DND-41 (cell line): ENCODE measurements around the gene PCK1.

ENCODE experiments used
- ATAC-seq: fragments of 200-7000 bp; cut with Tn5 transposase; 3 replicates; pipeline ENCODE4 v1.9.1; 2021; ENCODE audit warnings: low read depth; ENCODE audit not compliant: insufficient read depth
- DNase-seq: peaks from one replicate; pipeline ENCODE4 v3.0.0-alpha.2; 2020
- H2AFZ ChIP-seq: 2 replicates; pipeline ENCODE4 v1.6.0; 2012; ENCODE audit warnings: low read depth, low read length
- H3K27ac ChIP-seq: 2 replicates; pipeline ENCODE4 v1.5.1; 2012; ENCODE audit warnings: low read length, inconsistent platforms
- H3K27me3 ChIP-seq: fragments of 200-600 bp; sonication (generic); 2 replicates; pipeline ENCODE4 v1.6.0; 2012; ENCODE audit warnings: low read length, mild to moderate bottlenecking, inconsistent platforms; ENCODE audit not compliant: insufficient read depth, poor library complexity
- H3K36me3 ChIP-seq: 2 replicates; pipeline ENCODE4 v1.5.1; 2012; ENCODE audit warnings: low read length, inconsistent platforms; ENCODE audit not compliant: insufficient read depth
- H3K4me1 ChIP-seq: 2 replicates; pipeline ENCODE4 v1.5.1; 2012; ENCODE audit warnings: mild to moderate bottlenecking, low read length; ENCODE audit not compliant: insufficient read depth
- H3K4me2 ChIP-seq: 2 replicates; pipeline ENCODE4 v1.6.0; 2012; ENCODE audit warnings: mild to moderate bottlenecking, moderate library complexity, low read length, inconsistent platforms; ENCODE audit not compliant: insufficient read depth
- H3K4me3 ChIP-seq, 2 experiments: fragments of 200-600 bp in 1 of 2; shearing (Covaris generic) in 1 of 2; 2 replicates each; pipeline ENCODE4 v1.5.1; 2012 to 2016; ENCODE audit warnings: inconsistent platforms in 2 of 2, low read length in 2 of 2, mild to moderate bottlenecking in 2 of 2, low read depth in 1 of 2, moderate library complexity in 1 of 2
- H3K79me2 ChIP-seq: 2 replicates; pipeline ENCODE4 v1.6.0; 2012; ENCODE audit warnings: low read length, inconsistent platforms; ENCODE audit not compliant: insufficient read depth
- H3K9ac ChIP-seq: 2 replicates; pipeline ENCODE4 v1.6.0; 2012; ENCODE audit warnings: low read depth, mild to moderate bottlenecking, inconsistent platforms, low read length, moderate library complexity
- H3K9me3 ChIP-seq: 2 replicates; pipeline ENCODE4 v1.5.1; 2012; ENCODE audit warnings: low read length, moderate library complexity, mild to moderate bottlenecking, inconsistent platforms; ENCODE audit not compliant: insufficient read depth, severe bottlenecking
- H4K20me1 ChIP-seq: 2 replicates; pipeline ENCODE4 v1.6.0; 2012; ENCODE audit warnings: low read length; ENCODE audit not compliant: insufficient read depth
- EZH2 ChIP-seq: IDR thresholded peaks from 3 replicates; pipeline ENCODE4 v1.6.1; 2012; ENCODE audit warnings: borderline replicate concordance, low read depth, mild to moderate bottlenecking, moderate library complexity, low read length, inconsistent platforms; ENCODE audit not compliant: severe bottlenecking
- TF ChIP-seq, protein P1 (sequence below): IDR thresholded peaks from 2 replicates; pipeline ENCODE4 v1.5.1; 2012; ENCODE audit warnings: borderline replicate concordance, low read length, moderate library complexity, mild to moderate bottlenecking; ENCODE audit not compliant: poor library complexity, severe bottlenecking; ENCODE audit errors: extremely low read depth

PCK1 gene

DNA sequence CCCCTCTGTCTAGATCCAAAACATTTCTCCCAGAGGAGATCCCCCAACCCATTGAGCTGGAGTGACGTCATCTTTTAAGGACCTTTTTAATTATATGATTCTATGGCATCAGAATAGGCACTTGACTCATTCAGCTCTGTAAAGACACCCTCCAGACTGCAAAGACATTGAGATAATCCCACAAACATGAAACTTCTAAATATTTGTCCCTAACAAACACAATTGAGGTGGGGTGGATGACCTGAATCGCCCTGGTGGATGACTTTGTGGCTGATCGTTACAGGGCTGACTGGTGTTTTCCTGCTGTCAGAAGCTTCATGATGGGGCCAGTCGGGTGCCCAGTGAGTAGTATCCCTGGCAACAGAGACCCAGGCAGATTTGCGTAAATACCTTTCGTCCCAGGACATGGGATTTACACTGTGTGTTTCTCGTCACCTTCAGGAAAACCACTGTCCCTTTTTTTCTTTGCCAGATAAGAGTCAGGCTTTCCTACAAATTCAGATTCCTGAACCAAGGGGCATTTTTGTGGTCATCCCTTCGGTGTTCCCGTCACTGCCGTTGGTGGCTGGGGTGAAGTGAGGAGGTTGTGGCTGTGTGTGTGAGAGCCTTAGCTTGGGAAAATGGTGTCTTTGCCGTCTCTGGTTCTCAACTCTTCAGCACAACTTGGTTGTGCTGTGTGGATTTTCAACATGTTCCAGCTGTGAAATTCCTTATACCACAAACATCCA, 5.3 kb upstream of the PCK1 start:
- H3K9me3 ChIP-seq, result no peaks in the 10 kb centered on the region
- H3K9ac ChIP-seq, result no peak overlapping the region
- no peak overlapping the region for H3K4me3 ChIP-seq
- H3K79me2 ChIP-seq, result no peaks in the 10 kb centered on the region
- no peak for DNase-seq
- no peak overlapping the region for H2AFZ ChIP-seq
- H3K36me3 ChIP-seq, result no peaks in the 10 kb centered on the region
- no peak for ATAC-seq
- TF ChIP-seq, protein P1, sequence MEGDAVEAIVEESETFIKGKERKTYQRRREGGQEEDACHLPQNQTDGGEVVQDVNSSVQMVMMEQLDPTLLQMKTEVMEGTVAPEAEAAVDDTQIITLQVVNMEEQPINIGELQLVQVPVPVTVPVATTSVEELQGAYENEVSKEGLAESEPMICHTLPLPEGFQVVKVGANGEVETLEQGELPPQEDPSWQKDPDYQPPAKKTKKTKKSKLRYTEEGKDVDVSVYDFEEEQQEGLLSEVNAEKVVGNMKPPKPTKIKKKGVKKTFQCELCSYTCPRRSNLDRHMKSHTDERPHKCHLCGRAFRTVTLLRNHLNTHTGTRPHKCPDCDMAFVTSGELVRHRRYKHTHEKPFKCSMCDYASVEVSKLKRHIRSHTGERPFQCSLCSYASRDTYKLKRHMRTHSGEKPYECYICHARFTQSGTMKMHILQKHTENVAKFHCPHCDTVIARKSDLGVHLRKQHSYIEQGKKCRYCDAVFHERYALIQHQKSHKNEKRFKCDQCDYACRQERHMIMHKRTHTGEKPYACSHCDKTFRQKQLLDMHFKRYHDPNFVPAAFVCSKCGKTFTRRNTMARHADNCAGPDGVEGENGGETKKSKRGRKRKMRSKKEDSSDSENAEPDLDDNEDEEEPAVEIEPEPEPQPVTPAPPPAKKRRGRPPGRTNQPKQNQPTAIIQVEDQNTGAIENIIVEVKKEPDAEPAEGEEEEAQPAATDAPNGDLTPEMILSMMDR, result no peak
- no peak for TF ChIP-seq EZH2
- H3K27me3 ChIP-seq, result peaks cover 37% of the 10 kb centered on the region
- H3K4me1 ChIP-seq, result no peaks in the 10 kb centered on the region
- no peaks in the 10 kb centered on the region for H4K20me1 ChIP-seq
- H3K27ac ChIP-seq, result no peak overlapping the region
- H3K4me2 ChIP-seq, result no peak overlapping the region

DNA sequence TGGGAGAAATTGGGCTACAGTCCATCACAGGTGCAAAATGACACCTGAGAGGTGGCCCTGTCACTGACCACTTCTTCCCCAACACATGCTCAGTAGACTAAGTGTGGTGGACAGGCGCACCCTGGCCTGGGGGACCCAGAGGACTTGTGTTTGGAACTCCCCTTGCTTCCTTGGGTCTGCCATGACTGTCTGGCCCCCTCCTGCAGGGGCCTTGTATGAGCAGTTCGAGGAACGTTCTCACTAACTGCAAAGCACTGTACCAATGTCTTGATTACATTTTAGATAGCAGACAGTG, 4.0 kb upstream of the PCK1 start:
- H3K4me1 ChIP-seq, result no peaks in the 10 kb centered on the region
- H3K4me2 ChIP-seq, result no peak overlapping the region
- DNase-seq (no peak), ATAC-seq (no peak)
- H3K9ac ChIP-seq, result no peak overlapping the region
- H3K9me3 ChIP-seq, result no peaks in the 10 kb centered on the region
- H3K36me3 ChIP-seq, result no peaks in the 10 kb centered on the region
- TF ChIP-seq, protein P1, result no peak
- no peak for TF ChIP-seq EZH2
- H3K27ac ChIP-seq, result no peak overlapping the region
- no peaks in the 10 kb centered on the region for H4K20me1 ChIP-seq
- no peak overlapping the region for H2AFZ ChIP-seq
- peaks cover 40% of the 10 kb centered on the region for H3K27me3 ChIP-seq
- no peak overlapping the region for H3K4me3 ChIP-seq
- no peaks in the 10 kb centered on the region for H3K79me2 ChIP-seq

DNA sequence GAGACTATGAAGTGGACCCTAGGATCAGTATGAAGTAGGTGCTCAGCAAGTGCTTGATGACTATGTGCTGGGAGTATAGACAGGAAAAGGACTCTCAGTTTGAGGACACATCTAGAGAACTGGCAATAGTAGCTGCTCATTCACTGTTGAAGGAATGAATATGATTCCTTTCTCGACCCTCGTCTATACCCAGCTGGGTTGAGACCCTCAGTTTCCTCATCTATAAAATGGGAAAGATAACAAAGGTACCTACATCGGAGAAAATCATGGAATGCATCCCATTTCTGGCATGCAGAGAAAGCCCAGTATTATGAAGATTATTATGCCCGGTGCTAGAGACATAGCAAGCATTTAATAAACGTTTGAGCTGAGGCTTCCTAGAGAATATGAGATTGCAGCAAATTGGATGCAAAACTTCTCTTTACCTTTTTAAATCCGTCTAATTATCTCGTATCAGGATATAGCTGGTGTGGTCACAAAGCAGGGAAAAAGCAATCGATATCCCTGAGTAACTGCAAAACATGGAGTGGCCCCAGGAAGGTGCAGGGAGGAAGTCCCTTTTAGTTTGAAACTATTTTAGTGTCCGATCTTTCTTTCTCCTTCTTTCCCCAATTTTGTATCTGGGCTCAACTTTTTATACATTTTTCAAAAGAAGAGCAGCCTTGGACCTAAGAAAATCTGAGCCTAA, 2.8 kb upstream of the PCK1 start:
- H3K4me3 ChIP-seq, result no peak overlapping the region
- H3K9ac ChIP-seq, result no peak overlapping the region
- H3K4me2 ChIP-seq, result no peak overlapping the region
- H3K36me3 ChIP-seq, result no peaks in the 10 kb centered on the region
- DNase-seq, result no peak
- TF ChIP-seq, protein P1, result no peak
- no peak for TF ChIP-seq EZH2
- H3K4me1 ChIP-seq, result no peaks in the 10 kb centered on the region
- no peaks in the 10 kb centered on the region for H4K20me1 ChIP-seq
- ATAC-seq, result no peak
- no peak overlapping the region for H3K27ac ChIP-seq
- H3K79me2 ChIP-seq, result no peaks in the 10 kb centered on the region
- H2AFZ ChIP-seq, result no peak overlapping the region
- H3K9me3 ChIP-seq, result no peaks in the 10 kb centered on the region
- peaks cover 32% of the 10 kb centered on the region for H3K27me3 ChIP-seq
